ENCODE data around the gene IDH3G.
A peak's percentile ranks its signal among the peaks of the same experiment; 100 is the strongest.
"Not testable (repeated sequence)": the region's sequence is repeated elsewhere in the genome, so short reads cannot be mapped to it uniquely, and the experiment has no call there.

Gene IDH3G

GRCh38 chrX:153794018-153794896 is at the start of gene IDH3G, which contains the start of gene SSR4:
TSS of gene IDH3G (minus strand) at chrX:153794375. CDS start at chrX:153794326, 49 bp downstream.
TSS of gene SSR4 (plus strand) at chrX:153794668. CDS start at chrX:153794688, 20 bp downstream.
- peak; percentile 95 for DNase-seq

GRCh38 chrX:153836921-153837320 is 42.7 kb upstream of the IDH3G start:
- no peak for DNase-seq

- no peak for DNase-seq
Observed at GRCh38 chrX:153832728-153833127, 38.6 kb upstream of the IDH3G start.

GRCh38 chrX:153831429-153832150 is 37.4 kb upstream of the IDH3G start:
- no peak for DNase-seq

DNA sequence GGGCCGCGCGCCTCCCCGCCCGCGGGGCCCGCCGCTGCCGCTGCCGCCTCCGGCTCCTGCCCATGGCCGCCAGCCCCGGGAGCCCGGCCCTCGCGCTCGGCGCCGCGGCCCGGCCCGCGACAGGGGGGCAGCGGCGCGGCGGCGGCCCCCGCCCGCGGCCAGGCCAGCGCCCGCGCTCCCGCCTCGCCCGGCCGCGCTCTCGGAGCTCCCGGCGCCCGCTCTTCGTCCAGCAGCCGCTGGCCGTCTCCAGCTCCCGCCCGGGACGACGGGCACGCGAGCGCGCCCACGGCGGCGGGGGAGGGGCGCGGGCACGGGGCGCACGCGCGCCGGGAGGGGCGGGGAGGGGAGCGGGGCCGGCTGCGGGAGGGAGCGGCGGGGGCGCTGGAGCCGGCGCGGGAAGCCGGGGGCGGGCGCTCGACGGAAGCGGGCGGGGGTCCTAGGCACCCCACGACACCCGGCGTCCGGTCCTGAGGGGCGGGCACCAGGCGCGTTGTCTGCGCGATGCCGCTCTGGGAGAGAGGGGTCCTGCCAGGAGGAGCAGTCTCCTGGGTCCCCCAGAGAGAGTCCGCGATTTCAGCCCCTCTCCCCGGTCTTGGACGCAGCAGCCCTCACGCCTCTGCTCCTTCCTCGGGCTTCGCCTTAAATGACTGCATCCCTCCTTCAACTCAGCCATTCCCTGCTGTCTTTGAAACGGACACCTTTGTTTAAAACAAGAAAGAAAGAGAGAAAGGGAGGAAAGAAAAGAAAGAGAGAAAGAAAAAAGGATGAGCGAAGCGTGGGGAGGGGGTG is 36.7 kb upstream of the IDH3G start:
- no peak for DNase-seq

GRCh38 chrX:153829799-153830639 is 35.8 kb upstream of the IDH3G start, which contains the start of gene PDZD4:
TSS of gene PDZD4 (minus strand) at chrX:153830544. CDS start at chrX:153830298, 246 bp downstream.
- peak; percentile 18 for DNase-seq

- DNase-seq, result no peak
Observed at GRCh38 chrX:153829549-153829798, 35.3 kb upstream of the IDH3G start.

GRCh38 chrX:153828723-153829548 is 34.8 kb upstream of the IDH3G start:
- no peak for DNase-seq

DNA sequence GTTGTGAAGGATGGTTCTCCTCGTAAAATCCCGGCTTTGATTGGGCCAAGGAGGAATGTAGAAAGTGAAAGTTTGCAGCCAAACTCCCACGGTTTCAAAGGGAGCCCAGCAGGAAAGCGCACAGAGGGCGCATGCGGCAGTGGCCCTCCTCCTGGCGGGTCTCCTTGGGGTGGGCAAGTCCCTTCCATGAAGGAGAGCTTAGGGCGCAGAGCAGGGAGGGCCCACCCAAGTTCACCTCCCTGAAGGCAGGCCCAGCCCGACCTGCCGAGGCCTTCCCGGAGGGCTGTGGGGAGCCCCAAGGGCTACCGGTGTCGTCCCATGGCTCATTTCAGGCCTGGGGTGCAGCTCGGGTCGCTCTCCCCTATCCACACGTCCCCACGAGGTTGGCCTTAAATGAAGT is 34.1 kb upstream of the IDH3G start:
- no peak for DNase-seq

- no peak for DNase-seq
Observed at GRCh38 chrX:153827903-153828302, 33.7 kb upstream of the IDH3G start.

- DNase-seq, result no peak
Observed at GRCh38 chrX:153827016-153827415, 32.8 kb upstream of the IDH3G start.

DNA sequence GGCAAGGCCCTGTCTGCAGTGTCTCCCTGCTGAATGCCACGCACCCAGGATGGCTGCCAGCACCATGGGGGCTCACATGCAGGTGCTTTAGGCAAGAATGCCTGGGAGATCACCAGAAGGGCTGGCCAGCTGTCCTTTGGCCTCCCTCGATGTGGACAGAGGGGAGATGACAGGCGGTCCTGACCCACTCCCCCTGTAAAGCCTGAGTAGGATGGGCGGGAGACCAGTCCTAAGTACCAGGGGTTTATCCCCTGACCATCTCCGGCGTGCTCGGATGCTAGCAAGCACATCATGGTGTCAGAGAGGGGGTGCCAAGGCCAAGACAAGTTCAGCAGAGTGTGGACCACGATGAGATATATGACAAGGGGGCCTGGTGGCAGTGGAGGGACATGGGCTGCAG is 30.9 kb upstream of the IDH3G start:
- DNase-seq, result no peak

DNA sequence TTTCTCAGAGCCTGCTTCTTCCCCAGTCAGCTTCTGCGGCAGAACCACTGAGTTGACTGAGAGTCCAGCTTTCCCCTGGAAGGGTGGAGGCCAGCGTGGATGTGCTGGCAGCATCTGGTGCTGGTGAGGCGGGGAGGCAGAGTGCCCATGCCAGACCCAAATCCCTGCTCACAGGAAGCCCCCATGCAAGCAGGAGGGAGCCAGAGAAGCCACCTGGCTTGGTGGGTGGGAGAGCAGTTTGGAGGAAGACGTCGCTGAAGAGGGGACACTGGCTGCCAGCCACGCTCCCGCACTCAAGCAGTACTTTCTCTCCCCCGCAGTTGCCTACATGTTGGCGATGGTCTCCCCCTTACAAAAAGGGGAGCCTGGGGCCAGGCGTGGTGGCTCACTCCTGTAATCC is 30.2 kb upstream of the IDH3G start:
- DNase-seq, result no peak

DNA sequence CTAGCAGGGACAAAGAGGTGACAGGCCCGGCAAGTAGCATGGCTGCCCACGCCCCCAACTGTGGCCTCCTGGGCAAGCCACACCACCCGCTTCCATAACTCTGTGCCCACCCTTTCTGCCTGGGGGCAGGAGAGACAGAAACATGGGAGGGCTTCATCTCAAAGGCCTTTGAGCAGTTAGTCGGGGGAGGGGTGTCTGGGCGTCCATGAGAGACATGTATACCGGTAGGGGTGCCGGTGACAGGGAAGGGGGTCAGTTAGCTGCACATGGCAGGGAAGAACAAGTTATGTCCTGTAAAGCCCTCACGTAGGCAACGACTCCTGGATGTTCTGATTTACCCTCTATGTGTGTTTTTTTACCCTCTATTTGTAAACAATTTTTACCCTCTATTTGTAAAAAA is 26.9 kb upstream of the IDH3G start:
- DNase-seq, result no peak

GRCh38 chrX:153820601-153821000 is 26.4 kb upstream of the IDH3G start:
- no peak for DNase-seq

DNA sequence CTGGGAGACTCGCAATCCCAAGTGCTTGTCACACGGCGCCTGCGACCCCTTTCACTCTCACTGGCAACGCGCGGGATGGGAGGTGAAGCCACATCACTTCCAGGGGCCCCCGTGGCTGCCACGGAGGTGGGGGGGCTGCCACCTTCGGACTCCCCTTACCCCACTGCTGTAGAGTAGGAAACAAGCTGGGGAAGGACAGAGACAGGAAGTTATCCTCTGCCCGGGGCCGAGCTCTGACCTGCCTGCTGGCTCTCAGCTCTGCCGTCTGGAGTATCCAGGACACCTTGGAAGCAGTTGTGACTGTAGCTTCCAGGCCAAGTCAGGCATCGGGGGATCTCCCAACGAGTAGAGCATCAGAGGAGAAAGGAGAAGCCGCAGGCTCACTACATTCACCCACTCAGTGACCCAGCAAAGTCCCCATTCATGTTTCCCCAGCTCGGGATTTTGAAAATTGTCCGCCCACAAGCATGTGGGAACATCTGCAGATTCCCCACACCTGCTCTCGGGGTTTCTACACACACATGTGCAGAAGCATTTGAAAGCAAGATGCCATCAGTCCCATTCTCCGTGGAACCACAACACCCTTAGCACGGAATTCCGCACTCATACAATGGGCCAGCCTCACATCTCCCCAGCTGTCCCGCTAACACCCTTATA is 25.3 kb upstream of the IDH3G start:
- no peak for DNase-seq

DNA sequence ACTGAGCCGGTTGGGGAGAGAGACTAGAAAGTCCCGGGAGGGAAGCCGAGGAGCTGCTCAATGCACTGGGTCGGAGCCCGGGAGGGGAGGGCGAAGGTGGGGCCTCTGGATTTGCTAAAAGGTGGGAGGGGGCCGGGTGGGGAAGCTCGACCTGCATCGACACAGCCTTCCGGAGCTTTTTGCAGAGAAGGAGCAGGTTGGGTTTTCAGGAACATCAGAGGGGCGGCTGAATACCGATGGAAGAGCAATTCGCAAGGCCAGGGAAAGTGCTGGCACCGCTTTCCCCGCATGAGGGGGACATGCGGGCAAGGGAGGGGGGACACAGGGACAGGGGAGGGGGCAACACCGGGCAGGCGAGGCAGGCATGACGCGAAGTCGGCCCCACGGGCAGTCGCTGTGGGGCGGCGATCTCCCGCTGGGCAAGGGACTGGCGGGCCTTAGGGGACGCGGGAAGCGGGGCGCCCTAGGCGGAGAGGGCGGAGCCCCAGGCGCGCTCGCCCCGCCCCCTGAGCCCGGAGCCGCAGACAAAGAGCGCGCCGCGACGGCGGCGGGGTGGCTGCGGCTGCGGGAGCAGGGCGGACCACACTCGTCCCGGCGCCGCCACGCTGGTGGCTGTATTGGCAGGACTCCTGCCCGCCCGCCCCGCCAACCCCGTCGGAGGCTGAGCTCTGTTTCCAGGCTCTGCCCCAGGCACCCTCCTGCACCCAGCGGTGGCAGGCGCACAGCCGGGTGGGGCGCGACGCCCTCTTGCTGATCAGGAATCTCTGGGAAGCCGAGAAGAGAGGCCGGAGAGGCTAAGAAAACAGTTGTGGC is 24.6 kb upstream of the IDH3G start:
- DNase-seq, result peak; percentile 63

DNA sequence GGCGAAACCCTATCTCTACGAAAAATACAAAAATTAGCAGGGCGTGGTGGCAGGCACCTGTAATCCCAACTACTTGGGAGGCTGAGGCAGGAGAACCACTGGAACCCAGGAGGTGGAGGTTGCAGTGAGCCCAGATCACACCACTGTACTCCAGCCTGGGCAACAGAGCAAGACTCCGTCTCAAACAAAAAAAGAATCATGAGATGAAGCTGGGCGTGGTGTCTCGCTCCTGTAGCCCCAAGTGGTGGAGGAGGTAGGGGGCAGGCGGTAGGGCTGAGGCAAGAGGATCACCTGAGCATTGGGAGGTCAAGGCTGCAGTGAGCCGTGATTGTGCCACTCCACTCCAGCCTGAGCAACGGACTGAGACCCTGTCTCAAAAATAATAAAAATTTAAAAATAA is 23.9 kb upstream of the IDH3G start:
- not testable (repeated sequence) for DNase-seq

- peak; percentile 42 for DNase-seq
Observed at GRCh38 chrX:153816831-153817690, 22.9 kb upstream of the IDH3G start.

Measured in CD4-positive, alpha-beta T cell treated with Interleukin-12 subunit alpha and Interleukin-12 subunit beta, for 1 hour (primary cell).